PC-9 (cell line): Measurements from ENCODE around the gene PRIM1.

ENCODE experiments used
- CTCF ChIP-seq: fragments of 200-600 bp; sonication (generic); conservative IDR thresholded peaks from 2 replicates; pipeline ENCODE4 v1.6.1; 2017; ENCODE audit warnings: mixed run types, antibody characterized with exemption, mild to moderate bottlenecking, moderate library complexity
- EZH2 ChIP-seq: fragments of 200-600 bp; sonication (generic); IDR thresholded peaks from 2 replicates; pipeline ENCODE4 v1.8.0; 2017; ENCODE audit warnings: antibody characterized with exemption, low read depth

GRCh38 chr12:56769868-56770267 lies 17.7 kb upstream of the PRIM1 start:
- no peak for TF ChIP-seq CTCF
- TF ChIP-seq EZH2, result no peak
